HG03175 (cell line): Measurements from ENCODE around the gene BTNL8.

Experiments used
- ATAC-seq: cut with Tn5 transposase; IDR thresholded peaks from one replicate; pipeline ENCODE4 v1.9.1; 2021; ENCODE audit warnings: mild to moderate bottlenecking, moderate library complexity; ENCODE audit not compliant: unreplicated experiment

BTNL8 gene

GRCh38 chr5:180959661-180960060, 60.7 kb downstream of the BTNL8 start:
- ATAC-seq: no peak

GRCh38 chr5:180960209-180960608, 61.2 kb downstream of the BTNL8 start:
- ATAC-seq: no peak

DNA sequence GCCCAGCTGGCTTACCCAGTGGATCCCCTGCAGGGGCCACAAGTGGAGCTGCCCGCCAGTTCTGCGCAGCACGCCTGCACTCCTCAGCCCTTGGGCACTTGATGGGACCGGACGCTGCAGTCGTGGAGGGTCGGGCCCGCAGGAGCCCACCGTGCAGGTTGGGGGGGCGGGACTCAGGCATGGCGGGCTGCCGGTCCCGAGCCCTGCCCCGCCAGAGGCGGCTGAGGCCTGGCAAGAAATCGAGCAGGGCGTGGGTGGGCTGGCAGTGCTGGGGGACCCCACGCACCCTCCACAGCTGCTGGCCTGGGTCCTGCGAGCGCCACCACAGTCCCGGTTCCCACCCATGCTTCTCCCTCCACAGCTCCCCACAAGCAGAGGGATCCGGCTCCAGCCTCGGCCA, 70.4 kb downstream of the BTNL8 start:
- no peak for ATAC-seq

GRCh38 chr5:180970336-180970735, 71.4 kb downstream of the BTNL8 start:
- ATAC-seq: no peak

- no peak for ATAC-seq
These were observed 71.9 kb downstream of the BTNL8 start for GRCh38 chr5:180970875-180971274.

GRCh38 chr5:180974612-180975315, 75.8 kb downstream of the BTNL8 start:
- no peak for ATAC-seq

DNA sequence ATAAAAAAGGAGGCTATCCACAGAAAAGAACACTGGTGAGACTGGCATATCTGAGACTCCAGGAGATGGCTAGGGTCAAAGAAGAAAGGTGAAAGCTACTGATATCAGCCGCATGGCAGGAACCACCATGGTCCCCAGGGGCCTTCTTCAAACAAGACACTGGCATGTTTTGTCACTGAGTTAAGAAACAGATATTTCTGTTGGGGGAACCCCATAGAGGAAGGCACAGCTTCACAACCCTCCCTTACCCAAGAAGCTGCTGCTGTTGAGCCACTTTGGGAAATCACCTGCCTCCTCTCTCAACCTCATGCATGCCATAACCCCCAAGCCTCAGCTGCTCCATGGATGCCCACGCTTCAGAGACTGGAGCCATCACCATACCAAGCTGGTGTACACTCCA, 76.4 kb downstream of the BTNL8 start:
- ATAC-seq: no peak

GRCh38 chr5:180976518-180976917, 77.6 kb downstream of the BTNL8 start:
- no peak for ATAC-seq

GRCh38 chr5:180977852-180978251, 78.9 kb downstream of the BTNL8 start:
- ATAC-seq: no peak

DNA sequence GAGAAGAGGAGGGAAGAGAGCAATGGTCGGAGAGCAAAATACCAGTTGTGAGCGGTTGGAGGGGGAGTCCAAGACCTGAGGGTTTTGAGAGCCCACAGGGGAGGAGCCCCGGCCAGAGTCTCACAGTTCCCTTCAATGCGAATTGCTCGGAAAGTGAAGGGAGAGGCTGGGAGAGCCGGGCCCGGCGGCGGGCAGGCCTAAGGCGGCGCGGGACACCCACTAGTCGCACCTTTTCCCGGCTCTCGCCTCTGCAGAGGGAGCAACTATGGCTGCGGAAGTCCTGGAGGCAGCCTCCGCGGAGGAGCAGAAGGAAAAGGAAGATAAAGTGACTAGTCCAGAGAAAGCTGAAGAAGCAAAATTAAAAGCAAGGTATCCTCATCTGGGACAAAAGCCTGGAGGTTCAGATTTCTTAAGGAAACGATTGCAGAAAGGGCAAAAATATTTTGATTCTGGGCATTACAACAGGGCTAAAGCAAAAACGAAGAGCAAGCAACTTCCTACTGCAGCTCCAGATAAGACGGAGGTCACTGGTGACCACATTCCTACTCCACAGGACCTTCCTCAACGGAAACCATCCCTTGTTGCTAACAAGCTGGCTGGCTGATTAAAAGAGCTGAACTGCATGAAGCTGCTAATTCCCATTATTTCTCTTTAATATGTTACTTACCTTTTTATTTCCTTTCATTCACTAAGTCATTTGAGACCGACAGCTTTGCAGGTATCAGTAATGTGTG, 83.2 kb downstream of the BTNL8 start:
- ATAC-seq: no peak

GRCh38 chr5:180988016-180988415, 89.1 kb downstream of the BTNL8 start:
- ATAC-seq: no peak

DNA sequence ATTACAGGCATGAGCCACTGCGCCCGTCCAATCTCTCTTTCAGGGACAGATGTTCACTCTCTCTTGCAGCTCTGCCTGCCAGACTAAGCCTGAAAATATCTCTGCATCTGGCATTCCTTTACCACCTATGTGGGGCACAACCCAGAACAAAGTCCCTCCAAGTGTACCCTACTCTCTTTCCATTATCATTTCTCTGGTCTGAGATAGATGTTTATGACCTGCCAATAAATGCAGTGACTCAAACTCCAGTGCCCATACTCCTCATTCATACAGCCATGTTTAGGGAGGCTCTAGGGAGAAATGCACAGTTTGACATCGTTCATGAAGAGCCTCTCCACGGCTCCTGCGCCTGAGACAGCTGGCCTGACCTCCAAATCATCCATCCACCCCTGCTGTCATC, 89.6 kb downstream of the BTNL8 start, which contains the start of gene BTNL3:
Gene BTNL3 (plus strand): TSS at position 255 of the 400 bp plus-strand sequence. CDS start 183 bp downstream, outside the sequence.
- ATAC-seq: no peak

GRCh38 chr5:180990086-180990881, 91.3 kb downstream of the BTNL8 start:
- ATAC-seq: no peak

DNA sequence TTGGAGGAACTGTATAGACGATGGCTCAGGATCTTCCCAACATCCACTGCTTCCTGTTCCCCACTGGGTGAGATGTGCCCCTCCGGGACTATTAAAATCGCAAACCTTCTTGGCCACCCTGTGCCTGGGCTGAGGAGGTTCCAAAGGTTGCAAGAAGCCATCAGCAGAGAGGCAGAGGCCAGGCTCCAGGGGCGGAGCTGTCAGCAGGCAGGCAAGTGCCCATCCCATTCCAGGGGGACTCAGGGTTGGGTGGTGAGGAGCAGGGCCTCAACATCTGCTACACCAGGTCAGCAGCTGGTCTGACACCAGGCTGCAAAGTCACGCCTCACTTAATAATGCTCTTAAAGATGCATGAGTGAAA, 91.9 kb downstream of the BTNL8 start:
- ATAC-seq: no peak
